Measurements from ENCODE around the gene GPR155.

DNA sequence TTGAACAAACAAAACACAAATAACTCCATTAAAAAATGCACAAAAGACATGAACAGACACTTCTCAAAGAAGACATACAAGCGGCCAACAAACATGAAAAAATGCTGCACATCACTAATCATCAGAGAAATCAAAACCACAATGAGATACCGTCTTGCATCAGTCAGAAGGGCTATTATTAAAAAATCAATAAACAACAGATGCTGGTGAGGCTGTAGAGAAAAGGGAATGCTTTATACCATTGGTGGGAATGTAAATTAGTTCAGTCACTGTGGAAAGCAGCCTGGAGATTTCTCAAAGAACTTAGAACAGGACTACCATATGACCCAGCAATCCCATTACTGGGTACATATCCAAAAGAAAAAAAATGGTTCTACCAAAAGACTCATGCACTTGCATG, 37.8 kb downstream of the GPR155 start:
- TF ChIP-seq, protein P1, sequence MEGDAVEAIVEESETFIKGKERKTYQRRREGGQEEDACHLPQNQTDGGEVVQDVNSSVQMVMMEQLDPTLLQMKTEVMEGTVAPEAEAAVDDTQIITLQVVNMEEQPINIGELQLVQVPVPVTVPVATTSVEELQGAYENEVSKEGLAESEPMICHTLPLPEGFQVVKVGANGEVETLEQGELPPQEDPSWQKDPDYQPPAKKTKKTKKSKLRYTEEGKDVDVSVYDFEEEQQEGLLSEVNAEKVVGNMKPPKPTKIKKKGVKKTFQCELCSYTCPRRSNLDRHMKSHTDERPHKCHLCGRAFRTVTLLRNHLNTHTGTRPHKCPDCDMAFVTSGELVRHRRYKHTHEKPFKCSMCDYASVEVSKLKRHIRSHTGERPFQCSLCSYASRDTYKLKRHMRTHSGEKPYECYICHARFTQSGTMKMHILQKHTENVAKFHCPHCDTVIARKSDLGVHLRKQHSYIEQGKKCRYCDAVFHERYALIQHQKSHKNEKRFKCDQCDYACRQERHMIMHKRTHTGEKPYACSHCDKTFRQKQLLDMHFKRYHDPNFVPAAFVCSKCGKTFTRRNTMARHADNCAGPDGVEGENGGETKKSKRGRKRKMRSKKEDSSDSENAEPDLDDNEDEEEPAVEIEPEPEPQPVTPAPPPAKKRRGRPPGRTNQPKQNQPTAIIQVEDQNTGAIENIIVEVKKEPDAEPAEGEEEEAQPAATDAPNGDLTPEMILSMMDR (IDR thresholded peaks at IDR 0.05): no peak
- no peak for TF ChIP-seq POLR2AphosphoS5 (IDR thresholded peaks at IDR 0.05)
- TF ChIP-seq POLR2A (IDR thresholded peaks at IDR 0.05; ENCODE audit: low read depth): no peak
- no peak for TF ChIP-seq EP300 (IDR thresholded peaks at IDR 0.05)
